HL-60 (cell line): ENCODE data around the gene PLA2G12A.

ENCODE experiments used
- GABPA ChIP-seq: IDR thresholded peaks from 2 replicates; pipeline ENCODE4 v1.6.1; 2012; ENCODE audit warnings: low read depth
- TF ChIP-seq, protein P1 (sequence below): IDR thresholded peaks from one replicate; pipeline ENCODE4 v1.5.1; 2011; ENCODE audit warnings: low read length, control low read depth, inconsistent platforms; ENCODE audit not compliant: insufficient read depth

DNA sequence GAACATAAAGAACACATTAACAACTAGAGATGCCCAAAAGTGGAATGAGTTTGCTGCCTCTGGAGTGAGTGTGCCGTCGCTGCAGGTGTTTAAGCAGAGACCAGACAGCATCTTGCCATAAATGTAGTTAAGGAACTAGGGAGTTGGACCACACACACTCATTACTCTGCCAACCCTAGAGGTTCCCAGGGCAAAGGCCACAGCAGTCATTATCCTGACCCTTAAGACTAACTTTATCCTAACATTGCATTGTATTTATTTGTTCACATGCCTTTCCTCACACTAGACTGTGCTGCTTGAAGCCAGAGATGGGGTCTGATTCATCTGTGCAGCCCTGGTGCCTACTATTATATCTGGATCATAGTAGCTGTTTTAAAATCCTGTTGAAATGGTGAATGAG, 16.9 kb upstream of the PLA2G12A start:
- TF ChIP-seq, protein P1, sequence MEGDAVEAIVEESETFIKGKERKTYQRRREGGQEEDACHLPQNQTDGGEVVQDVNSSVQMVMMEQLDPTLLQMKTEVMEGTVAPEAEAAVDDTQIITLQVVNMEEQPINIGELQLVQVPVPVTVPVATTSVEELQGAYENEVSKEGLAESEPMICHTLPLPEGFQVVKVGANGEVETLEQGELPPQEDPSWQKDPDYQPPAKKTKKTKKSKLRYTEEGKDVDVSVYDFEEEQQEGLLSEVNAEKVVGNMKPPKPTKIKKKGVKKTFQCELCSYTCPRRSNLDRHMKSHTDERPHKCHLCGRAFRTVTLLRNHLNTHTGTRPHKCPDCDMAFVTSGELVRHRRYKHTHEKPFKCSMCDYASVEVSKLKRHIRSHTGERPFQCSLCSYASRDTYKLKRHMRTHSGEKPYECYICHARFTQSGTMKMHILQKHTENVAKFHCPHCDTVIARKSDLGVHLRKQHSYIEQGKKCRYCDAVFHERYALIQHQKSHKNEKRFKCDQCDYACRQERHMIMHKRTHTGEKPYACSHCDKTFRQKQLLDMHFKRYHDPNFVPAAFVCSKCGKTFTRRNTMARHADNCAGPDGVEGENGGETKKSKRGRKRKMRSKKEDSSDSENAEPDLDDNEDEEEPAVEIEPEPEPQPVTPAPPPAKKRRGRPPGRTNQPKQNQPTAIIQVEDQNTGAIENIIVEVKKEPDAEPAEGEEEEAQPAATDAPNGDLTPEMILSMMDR: no peak
- TF ChIP-seq GABPA: no peak
